Adipocyte (in vitro differentiated cells): Measurements from ENCODE around the gene ABHD1.

ENCODE experiments used
- DNase-seq: peaks from one replicate; pipeline ENCODE4 v3.0.0-alpha.2; 2015; ENCODE audit warnings: low read depth
- H3K27me3 ChIP-seq: replicated peaks from 2 replicates; pipeline ENCODE4 v1.7.0; 2013; ENCODE audit warnings: mild to moderate bottlenecking, low read length, moderate library complexity; ENCODE audit not compliant: control insufficient read depth, insufficient read depth
- H3K36me3 ChIP-seq: 2 replicates; pipeline ENCODE4 v1.7.0; 2013; ENCODE audit warnings: low read length, mild to moderate bottlenecking, moderate library complexity; ENCODE audit not compliant: control insufficient read depth, insufficient read depth, severe bottlenecking
- H3K4me1 ChIP-seq: 2 replicates; pipeline ENCODE4 v1.7.0; 2013; ENCODE audit warnings: mild to moderate bottlenecking, low read length, moderate library complexity; ENCODE audit not compliant: control insufficient read depth, insufficient read depth
- H3K4me3 ChIP-seq: 2 replicates; pipeline ENCODE4 v1.7.0; 2013; ENCODE audit warnings: mild to moderate bottlenecking, low read length, moderate library complexity
- H3K9ac ChIP-seq: 2 replicates; pipeline ENCODE4 v1.7.0; 2013; ENCODE audit warnings: mild to moderate bottlenecking, low read length, moderate library complexity
- H3K9me3 ChIP-seq: 2 replicates; pipeline ENCODE4 v1.7.0; 2013; ENCODE audit warnings: mild to moderate bottlenecking, low read length, moderate library complexity; ENCODE audit not compliant: control insufficient read depth

The ABHD1 gene

GRCh38 chr2:27148801-27149439 lies 25.3 kb downstream of the ABHD1 start, which contains the start of gene TCF23:
TSS of gene TCF23 (plus strand) at chr2:27149004. CDS start at chr2:27149134, 130 bp downstream.
- no peak within 1 kb of the TSS for H3K4me3 ChIP-seq
- DNase-seq = no peak
- no peak within 1 kb of the TSS for H3K9ac ChIP-seq
- no peaks in the 10 kb centered on the region for H3K9me3 ChIP-seq
- no peaks in the 10 kb centered on the region for H3K4me1 ChIP-seq
- H3K36me3 ChIP-seq = no peaks in the 10 kb centered on the region
- peaks cover 7% of the 10 kb centered on the region for H3K27me3 ChIP-seq

DNA sequence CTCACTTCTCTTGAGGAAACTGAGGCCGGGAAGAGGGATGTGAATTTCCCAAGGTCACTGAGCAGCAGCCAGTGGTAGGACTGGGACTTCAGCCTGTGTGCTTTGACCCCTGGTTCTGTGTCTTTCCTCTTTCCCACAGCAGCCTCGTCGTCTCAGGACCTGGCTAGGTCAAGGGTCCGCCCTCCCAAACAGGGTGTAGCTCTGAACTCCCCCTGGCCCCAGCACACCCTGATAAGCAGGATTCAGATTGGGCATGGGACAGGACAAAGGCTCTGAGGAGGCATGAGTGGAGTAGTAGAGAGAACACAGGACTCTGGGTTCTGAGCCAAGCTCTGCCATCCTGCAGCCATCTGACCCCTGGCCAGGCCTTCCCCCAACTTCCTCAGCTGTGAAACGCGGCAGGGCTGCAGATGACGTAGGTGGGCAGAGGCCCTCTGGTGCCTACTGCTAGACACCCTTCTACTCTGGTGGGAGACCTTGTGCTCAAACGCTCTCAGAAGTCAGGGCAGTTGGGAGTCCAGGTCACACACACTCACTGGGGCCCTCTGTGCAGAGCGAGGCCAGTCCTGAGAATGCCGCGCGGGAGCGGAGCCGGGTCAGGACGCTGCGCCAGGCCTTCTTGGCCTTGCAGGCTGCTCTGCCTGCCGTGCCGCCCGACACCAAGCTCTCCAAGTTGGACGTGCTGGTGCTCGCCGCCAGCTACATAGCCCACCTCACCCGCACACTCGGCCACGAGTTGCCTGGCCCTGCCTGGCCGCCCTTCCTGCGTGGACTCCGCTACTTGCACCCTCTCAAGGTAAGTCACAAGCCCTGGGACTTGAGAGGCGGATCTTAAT lies 26.2 kb downstream of the ABHD1 start:
- H3K9ac ChIP-seq = no peak overlapping the region
- no peak for DNase-seq
- H3K9me3 ChIP-seq = no peaks in the 10 kb centered on the region
- H3K36me3 ChIP-seq = no peaks in the 10 kb centered on the region
- H3K4me3 ChIP-seq = no peak overlapping the region
- no peaks in the 10 kb centered on the region for H3K4me1 ChIP-seq
- peaks cover 7% of the 10 kb centered on the region for H3K27me3 ChIP-seq

GRCh38 chr2:27150639-27151230 lies 27.1 kb downstream of the ABHD1 start:
- peaks cover 7% of the 10 kb centered on the region for H3K27me3 ChIP-seq
- no peaks in the 10 kb centered on the region for H3K4me1 ChIP-seq
- no peaks in the 10 kb centered on the region for H3K36me3 ChIP-seq
- DNase-seq = no peak
- no peaks in the 10 kb centered on the region for H3K9me3 ChIP-seq
- H3K9ac ChIP-seq = no peak overlapping the region
- no peak overlapping the region for H3K4me3 ChIP-seq

DNA sequence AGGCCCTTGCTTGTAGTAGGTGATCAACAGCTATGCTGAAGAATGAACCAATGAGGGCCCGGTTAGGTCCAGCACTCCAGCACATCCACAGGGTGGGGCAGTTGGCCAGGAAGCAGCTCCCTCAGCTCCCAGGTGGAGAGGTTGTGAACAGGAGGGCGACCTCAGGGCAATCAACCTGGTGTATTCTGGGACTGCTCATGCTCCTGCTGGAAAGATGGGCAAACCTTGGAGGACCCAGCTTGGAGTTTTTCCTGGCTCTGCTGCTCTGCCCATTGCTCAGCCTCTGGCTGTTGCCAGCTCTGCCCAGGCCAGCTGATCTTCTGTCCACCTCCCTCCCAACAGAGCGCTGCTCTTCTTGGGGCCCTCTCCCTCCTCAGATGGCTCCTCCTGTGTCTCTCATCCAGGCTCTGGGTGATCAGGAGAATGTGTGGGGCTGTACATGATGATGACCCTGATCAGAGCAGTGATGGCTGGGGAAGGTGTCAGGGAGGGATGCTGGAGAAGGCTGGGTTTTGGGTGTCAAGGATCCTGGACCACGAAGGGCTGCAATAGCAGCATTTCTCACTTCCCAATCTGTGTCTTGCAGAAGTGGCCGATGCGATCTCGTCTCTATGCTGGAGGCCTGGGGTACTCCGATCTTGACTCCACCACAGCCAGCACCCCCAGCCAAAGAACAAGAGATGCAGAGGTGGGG lies 28.6 kb downstream of the ABHD1 start:
- Histone ChIP-seq H3K9ac (no peak overlapping the region), H3K4me1 (no peaks in the 10 kb centered on the region), H3K36me3 (no peaks in the 10 kb centered on the region), H3K9me3 (no peaks in the 10 kb centered on the region), H3K4me3 (no peak overlapping the region), H3K27me3 (peaks cover 7% of the 10 kb centered on the region)
- no peak for DNase-seq

GRCh38 chr2:27152796-27153464 lies 29.3 kb downstream of the ABHD1 start:
- peaks cover 7% of the 10 kb centered on the region for H3K27me3 ChIP-seq

GRCh38 chr2:27154488-27154887 lies 30.9 kb downstream of the ABHD1 start:
- DNase-seq = no peak
- Histone ChIP-seq H3K36me3 (no peaks in the 10 kb centered on the region), H3K9me3 (no peaks in the 10 kb centered on the region), H3K27me3 (peaks cover 4% of the 10 kb centered on the region), H3K9ac (no peak overlapping the region), H3K4me3 (no peak overlapping the region), H3K4me1 (no peaks in the 10 kb centered on the region)

More at GRCh38 chr2:27152796-27153464, 29.3 kb downstream of the ABHD1 start:
- Histone ChIP-seq H3K4me3 (no peak overlapping the region), H3K4me1 (no peaks in the 10 kb centered on the region), H3K36me3 (no peaks in the 10 kb centered on the region), H3K9me3 (no peaks in the 10 kb centered on the region), H3K9ac (no peak overlapping the region)
- peak; percentile 3 for DNase-seq

GRCh38 chr2:27155069-27155520 lies 31.5 kb downstream of the ABHD1 start:
- Histone ChIP-seq H3K27me3 (peaks cover 4% of the 10 kb centered on the region), H3K9ac (no peak overlapping the region), H3K4me3 (no peak overlapping the region), H3K9me3 (no peaks in the 10 kb centered on the region), H3K4me1 (no peaks in the 10 kb centered on the region), H3K36me3 (no peaks in the 10 kb centered on the region)
- no peak for DNase-seq

- H3K4me1 ChIP-seq = no peaks in the 10 kb centered on the region
- no peak overlapping the region for H3K9ac ChIP-seq
- no peak for DNase-seq
- H3K9me3 ChIP-seq = no peaks in the 10 kb centered on the region
- H3K27me3 ChIP-seq = peaks cover 4% of the 10 kb centered on the region
- H3K36me3 ChIP-seq = no peaks in the 10 kb centered on the region
- no peak overlapping the region for H3K4me3 ChIP-seq
Observed at GRCh38 chr2:27158468-27158867, 34.9 kb downstream of the ABHD1 start.

DNA sequence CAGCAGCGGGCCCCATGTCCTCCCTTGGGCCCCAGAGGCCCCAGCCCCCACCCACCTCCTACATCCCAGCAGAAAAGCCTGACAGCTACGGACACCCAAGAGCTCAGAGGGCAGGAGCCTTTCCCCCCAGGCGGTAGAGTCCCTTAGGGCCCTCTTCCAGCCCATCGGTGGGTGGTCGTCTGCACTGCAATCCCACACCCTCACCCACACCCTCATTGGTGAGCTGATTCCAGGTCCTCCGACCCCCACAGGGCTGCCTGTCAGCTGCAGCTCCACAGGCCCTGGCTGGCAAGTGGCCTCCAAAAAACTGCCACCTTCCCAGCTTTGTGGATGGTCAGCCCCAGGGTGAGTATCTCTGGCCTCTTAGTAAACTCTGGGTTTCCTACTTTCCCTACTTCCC lies 35.7 kb downstream of the ABHD1 start:
- no peak for DNase-seq
- no peak overlapping the region for H3K4me3 ChIP-seq
- no peaks in the 10 kb centered on the region for H3K4me1 ChIP-seq
- peaks cover 4% of the 10 kb centered on the region for H3K27me3 ChIP-seq
- no peaks in the 10 kb centered on the region for H3K36me3 ChIP-seq
- H3K9me3 ChIP-seq = no peaks in the 10 kb centered on the region
- no peak overlapping the region for H3K9ac ChIP-seq

- Histone ChIP-seq H3K9ac (no peak overlapping the region), H3K27me3 (peaks cover 4% of the 10 kb centered on the region), H3K4me1 (no peaks in the 10 kb centered on the region), H3K36me3 (no peaks in the 10 kb centered on the region), H3K4me3 (no peak overlapping the region), H3K9me3 (no peaks in the 10 kb centered on the region)
- DNase-seq = no peak
Observed at GRCh38 chr2:27160191-27160590, 36.6 kb downstream of the ABHD1 start.
